ENCODE results near the gene ASTN2.

DNA sequence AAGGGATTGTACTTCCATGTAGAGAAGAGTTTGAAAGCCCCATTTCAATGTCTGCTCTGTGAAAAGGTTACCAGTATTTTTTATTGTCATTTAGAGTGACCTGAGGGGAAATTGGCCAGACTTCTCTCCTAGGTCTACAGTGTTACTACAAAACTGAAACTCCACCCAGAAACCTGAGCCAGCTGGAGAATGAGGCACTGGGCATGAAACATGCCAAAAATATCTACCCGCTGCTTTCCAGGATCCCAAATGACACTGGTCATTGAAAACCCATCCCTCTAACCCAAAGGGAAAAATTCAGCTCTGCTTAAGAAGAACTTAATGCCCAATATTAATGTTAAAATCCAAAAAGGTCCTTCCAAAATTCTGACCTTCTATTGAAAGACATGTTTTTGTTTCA lies 826.9 kb downstream of the ASTN2 start:
- TF ChIP-seq YY1 (IDR thresholded peaks at IDR 0.05; ENCODE audit: insufficient read depth, insufficient read length): no peak
- no peak for TF ChIP-seq ZNF274 (IDR thresholded peaks at IDR 0.05; ENCODE audit: low read depth, low read length)

All from NT2/D1 (cell line).